Epithelial cell of proximal tubule (primary cell): Measurements from ENCODE around the gene PCDHA9. TPM values are rescaled to one million over a fixed set of nuclear protein-coding genes. Genes with fewer than 3 reads are reported as not detected.
"Not testable (repeated sequence)": the region's sequence is repeated elsewhere in the genome, so short reads cannot be mapped to it uniquely, and the experiment has no call there.

Experiments used
- DNase-seq: peaks from one replicate; pipeline ENCODE4 v3.0.0-alpha.2; 2011; ENCODE audit warnings: low read depth
- H3K4me3 ChIP-seq: 2 replicates; pipeline ENCODE4 v1.5.1; 2011; ENCODE audit warnings: low read depth, mild to moderate bottlenecking, low read length
- CTCF ChIP-seq: conservative IDR thresholded peaks from 2 replicates; pipeline ENCODE4 v1.5.1; 2012; ENCODE audit warnings: low read depth, mild to moderate bottlenecking, low read length
- total RNA-seq: library from RNA; depleted of rRNA; stranded (reverse); fragments of >200 nt; gene quantifications from 2 replicates; pipeline ENCODE4 v1.2.3, GENCODE V29; 2015

The PCDHA9 gene
- total RNA-seq, 1 donor from 2014 or later, result not detected

GRCh38 chr5:140808889-140809291 is 39.3 kb upstream of the PCDHA9 start:
- DNase-seq, result no peak
- H3K4me3 ChIP-seq, result no peak overlapping the region
- no peak for TF ChIP-seq CTCF

GRCh38 chr5:140821375-140822280 is 26.6 kb upstream of the PCDHA9 start, which contains the start of gene PCDHA5:
TSS of gene PCDHA5 (plus strand) at chr5:140821613.
- peak; percentile 53 for TF ChIP-seq CTCF
- no peak for DNase-seq
- H3K4me3 ChIP-seq, result peak within 1 kb of the TSS; percentile 21

GRCh38 chr5:140822281-140822629 is 25.9 kb upstream of the PCDHA9 start:
- H3K4me3 ChIP-seq, result no peak overlapping the region
- no peak for DNase-seq
- TF ChIP-seq CTCF, result no peak

GRCh38 chr5:140822969-140823368 is 25.2 kb upstream of the PCDHA9 start:
- not testable (repeated sequence) for DNase-seq, H3K4me3 ChIP-seq

GRCh38 chr5:140823475-140823874 is 24.7 kb upstream of the PCDHA9 start:
- H3K4me3 ChIP-seq, result no peak overlapping the region
- no peak for DNase-seq
- no peak for TF ChIP-seq CTCF

GRCh38 chr5:140827704-140828361 is 20.3 kb upstream of the PCDHA9 start, which contains the start of gene PCDHA6:
TSS of gene PCDHA6 (plus strand) at chr5:140827960. CDS start at chr5:140828092, 132 bp downstream.
- H3K4me3 ChIP-seq, result peak within 1 kb of the TSS; percentile 37
- TF ChIP-seq CTCF, result peak; percentile 33
- no peak for DNase-seq

GRCh38 chr5:140828362-140828737 is 19.8 kb upstream of the PCDHA9 start:
- H3K4me3 ChIP-seq, result peak overlapping the region; percentile 37
- peak; percentile 24 for TF ChIP-seq CTCF
- DNase-seq, result no peak

GRCh38 chr5:140829511-140830501 is 18.4 kb upstream of the PCDHA9 start:
- not testable (repeated sequence) for H3K4me3 ChIP-seq, DNase-seq
